Ectodermal cell (in vitro differentiated cells): Measurements from ENCODE around the gene C1QTNF1.
"Not testable (repeated sequence)": the region's sequence is repeated elsewhere in the genome, so short reads cannot be mapped to it uniquely, and the experiment has no call there.

ENCODE experiments used
- H3K27ac ChIP-seq: 2 replicates; pipeline ENCODE4 v1.7.0; 2013; ENCODE audit warnings: mild to moderate bottlenecking, low read depth, low read length; ENCODE audit not compliant: insufficient read depth, poor library complexity, severe bottlenecking
- H3K27me3 ChIP-seq: 2 replicates; pipeline ENCODE4 v1.7.0; 2013; ENCODE audit warnings: mild to moderate bottlenecking, low read length; ENCODE audit not compliant: insufficient read depth, control insufficient read depth, poor library complexity, severe bottlenecking
- H3K36me3 ChIP-seq: one replicate; pipeline ENCODE4 v1.7.0; 2013; ENCODE audit warnings: low read length; ENCODE audit not compliant: control insufficient read depth, insufficient read depth
- H3K4me1 ChIP-seq: one replicate; pipeline ENCODE4 v1.7.0; 2013; ENCODE audit warnings: low read length; ENCODE audit not compliant: control insufficient read depth, insufficient read depth
- H3K4me3 ChIP-seq: 2 replicates; pipeline ENCODE4 v1.7.0; 2013; ENCODE audit warnings: low read depth, low read length, control low read depth; ENCODE audit not compliant: insufficient read depth
- H3K9me3 ChIP-seq: 2 replicates; pipeline ENCODE4 v1.7.0; 2013; ENCODE audit warnings: mild to moderate bottlenecking, low read length, moderate library complexity; ENCODE audit not compliant: control insufficient read depth
- WGBS, 2 experiments: methylation state at CpG; one replicate each; pipeline ENCODE4 v1.1.7; 2013; ENCODE audit warnings: missing lambda C conversion rate in 2 of 2; 5-methylcytosine and 5-hydroxymethylcytosine counted together

The C1QTNF1 gene

GRCh38 chr17:79018370-79018695, 5.6 kb upstream of the C1QTNF1 start:
- no peaks in the 10 kb centered on the region for H3K9me3 ChIP-seq
- no peak overlapping the region for H3K27ac ChIP-seq
- peaks cover 35% of the 10 kb centered on the region for H3K27me3 ChIP-seq
- no peak overlapping the region for H3K4me3 ChIP-seq
- WGBS, 2 experiments: 90 to 93% methylated on average over 3 of the region's 3 CpGs
- no peaks in the 10 kb centered on the region for H3K4me1 ChIP-seq
- H3K36me3 ChIP-seq: no peaks in the 10 kb centered on the region

- Histone ChIP-seq H3K4me1 (no peaks in the 10 kb centered on the region), H3K9me3 (no peaks in the 10 kb centered on the region), H3K36me3 (no peaks in the 10 kb centered on the region), H3K27ac (no peak overlapping the region), H3K4me3 (no peak overlapping the region), H3K27me3 (peaks cover 44% of the 10 kb centered on the region)
- WGBS, 2 experiments: 88 to 91% methylated on average over 2 of the region's 2 CpGs
Observed at GRCh38 chr17:79019261-79019631, 4.7 kb upstream of the C1QTNF1 start.

- Histone ChIP-seq H3K27ac (no peak overlapping the region), H3K4me3 (no peak overlapping the region), H3K4me1 (peaks cover 5% of the 10 kb centered on the region), H3K9me3 (no peaks in the 10 kb centered on the region), H3K36me3 (no peaks in the 10 kb centered on the region), H3K27me3 (peaks cover 51% of the 10 kb centered on the region)
- 68 to 72% methylated on average over 19 of the region's 19 CpGs for WGBS, 2 experiments
Observed at GRCh38 chr17:79019632-79020584, 4.1 kb upstream of the C1QTNF1 start.

- Histone ChIP-seq H3K4me3 (no peak overlapping the region), H3K4me1 (peaks cover 8% of the 10 kb centered on the region), H3K9me3 (no peaks in the 10 kb centered on the region), H3K27ac (no peak overlapping the region), H3K36me3 (no peaks in the 10 kb centered on the region), H3K27me3 (peaks cover 59% of the 10 kb centered on the region)
- WGBS, 2 experiments: 62 to 69% methylated on average over 2 of the region's 2 CpGs
Observed at GRCh38 chr17:79020631-79021301, 3.2 kb upstream of the C1QTNF1 start.

GRCh38 chr17:79021929-79022328, 2.0 kb upstream of the C1QTNF1 start:
- not testable (repeated sequence) for H3K27ac ChIP-seq, H3K9me3 ChIP-seq, H3K4me1 ChIP-seq, H3K4me3 ChIP-seq, H3K36me3 ChIP-seq
- 73 to 76% methylated on average over 2 of the region's 2 CpGs for WGBS, 2 experiments
- H3K27me3 ChIP-seq: peaks cover 71% of the 10 kb centered on the region

- 92 to 93% methylated on average over 9 of the region's 9 CpGs for WGBS, 2 experiments
- Histone ChIP-seq H3K4me1 (peaks cover 11% of the 10 kb centered on the region), H3K27ac (no peak overlapping the region), H3K27me3 (peaks cover 77% of the 10 kb centered on the region), H3K9me3 (no peaks in the 10 kb centered on the region), H3K4me3 (no peak overlapping the region), H3K36me3 (no peaks in the 10 kb centered on the region)
Observed at GRCh38 chr17:79022507-79022991, 1.4 kb upstream of the C1QTNF1 start.

- Histone ChIP-seq H3K27me3 (peaks cover 81% of the 10 kb centered on the region), H3K27ac (no peak overlapping the region), H3K36me3 (no peaks in the 10 kb centered on the region), H3K4me3 (no peak overlapping the region), H3K9me3 (no peaks in the 10 kb centered on the region), H3K4me1 (peaks cover 11% of the 10 kb centered on the region)
- WGBS, 2 experiments: 64 to 70% methylated on average over 12 of the region's 12 CpGs
Observed at GRCh38 chr17:79023180-79023705, 726 bp upstream of the C1QTNF1 start.

GRCh38 chr17:79024901-79025737, 1.1 kb downstream of the C1QTNF1 start:
- H3K27me3 ChIP-seq: peaks cover 85% of the 10 kb centered on the region
- WGBS, 2 experiments: 71 to 74% methylated on average over 30 to 31 of the region's 31 CpGs
- H3K27ac ChIP-seq: no peak overlapping the region
- no peaks in the 10 kb centered on the region for H3K36me3 ChIP-seq
- H3K9me3 ChIP-seq: no peaks in the 10 kb centered on the region
- peak overlapping the region; percentile 52 for H3K4me3 ChIP-seq
- peaks cover 11% of the 10 kb centered on the region for H3K4me1 ChIP-seq

- no peak overlapping the region for H3K4me3 ChIP-seq
- 84 to 88% methylated on average over 16 of the region's 16 CpGs for WGBS, 2 experiments
- peaks cover 11% of the 10 kb centered on the region for H3K4me1 ChIP-seq
- H3K27ac ChIP-seq: no peak overlapping the region
- H3K9me3 ChIP-seq: no peaks in the 10 kb centered on the region
- H3K27me3 ChIP-seq: peaks cover 71% of the 10 kb centered on the region
- H3K36me3 ChIP-seq: no peaks in the 10 kb centered on the region
Observed at GRCh38 chr17:79026376-79027273, 2.7 kb downstream of the C1QTNF1 start.
